ENCODE measurements around the gene HPS1. TPM values are rescaled to one million over a fixed set of nuclear protein-coding genes. Genes with fewer than 3 reads are reported as not detected.

HPS1 gene
- total and polyA plus RNA-seq, 2 of the 4 experiments (the other 2 are of a cell fraction): 14.0 to 55.2 TPM

DNA sequence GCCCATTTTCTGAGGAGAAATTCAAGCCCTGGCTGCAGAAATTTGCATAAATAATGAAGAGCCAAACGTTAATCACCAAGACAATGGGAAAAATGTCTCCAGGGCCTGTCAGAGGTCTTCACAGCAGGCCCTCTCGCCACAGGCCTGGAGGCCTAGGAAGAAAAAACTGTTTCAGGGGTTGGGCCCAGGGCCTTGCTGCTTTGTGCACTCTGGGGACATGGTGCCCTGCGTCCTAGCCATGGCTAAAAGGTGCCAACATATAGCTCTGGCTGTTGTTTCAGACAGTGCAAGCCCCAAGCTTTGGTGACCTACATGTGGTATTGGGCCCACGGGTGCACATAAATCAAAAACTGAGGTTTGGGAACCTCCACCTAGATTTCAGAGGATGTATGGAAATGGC lies 8.0 kb downstream of the HPS1 start:
- WGBS, 2 experiments (ENCODE audit: extremely low coverage in 2 of 2, insufficient read length in 1 of 2): 94% methylated on average over 4 of the region's 4 CpGs; no CpG with 5 or more reads in 1 of the 2 experiments
- no TSS peak for BruUV-seq (replicated peaks)
- Histone ChIP-seq H3K18ac (ENCODE audit: low read depth, low read length) (no peak overlapping the region), H4K5ac (ENCODE audit: low read depth, low read length) (no peak overlapping the region), H2BK5ac (ENCODE audit: low read depth, low read length, poor library complexity, severe bottlenecking) (no peak overlapping the region), H3K36me3 (ENCODE audit: control insufficient read depth, insufficient read depth, low read length) (peaks cover 42% of the 10 kb centered on the region), H3K4me3 (ENCODE audit: insufficient read depth, low read depth, low read length) (no peak overlapping the region), H2AK5ac (ENCODE audit: low read depth, low read length) (no peak overlapping the region), H4K8ac (ENCODE audit: low read depth in 2 of 2, low read length in 2 of 2) (no peak overlapping the region), H4K20me1 (ENCODE audit: insufficient read depth, low read length) (no peaks in the 10 kb centered on the region), H3K4ac (ENCODE audit: low read depth, low read length) (no peak overlapping the region), H3K9me3 (ENCODE audit: control insufficient read depth, insufficient read depth, low read length) (no peaks in the 10 kb centered on the region), H2AFZ (replicated peaks; ENCODE audit: low read length, poor library complexity) (no peak overlapping the region), H3K27ac (ENCODE audit: insufficient read depth, low read length) (no peak overlapping the region), H3K79me1 (ENCODE audit: low read depth in 1 of 2, low read length in 2 of 2) (peaks cover 3 to 11% of the 10 kb centered on the region in 2 experiments; a peak in 2 of 4 replicates), H3K9ac (ENCODE audit: low read depth, low read length) (no peak overlapping the region), H2BK120ac (ENCODE audit: low read depth, low read length) (no peak overlapping the region), H3K23ac (ENCODE audit: low read depth, low read length) (no peak overlapping the region), H2BK15ac (ENCODE audit: low read depth, low read length) (no peak overlapping the region), H2AK9ac (replicated peaks; ENCODE audit: low read depth, low read length, poor library complexity) (no peak overlapping the region), H3K14ac (replicated peaks; ENCODE audit: low read depth, low read length) (no peak overlapping the region), H3K27me3 (ENCODE audit: control insufficient read depth, insufficient read depth, low read length) (no peaks in the 10 kb centered on the region), H3K9me1 (ENCODE audit: insufficient read depth, low read length) (peaks cover 21% of the 10 kb centered on the region), H3K56ac (ENCODE audit: extremely low read depth, insufficient read depth, low read length) (no peak overlapping the region), H4K91ac (ENCODE audit: insufficient read depth, low read depth, low read length) (no peak overlapping the region), H3K4me2 (ENCODE audit: low read depth, low read length) (no peak overlapping the region), H3K4me1 (ENCODE audit: control insufficient read depth, insufficient read depth, low read length) (peaks cover 9% of the 10 kb centered on the region; the same call in 1 of the 2 replicates), H2BK20ac (ENCODE audit: low read depth, low read length) (no peak overlapping the region)
- POLR2A ChIA-PET (ENCODE audit: unreplicated experiment): interaction anchor here (0.6 kb wide), 1 partner anchor 13 kb away, joined by 3 read pairs; no protein-coding TSS in a partner anchor
- DNase-seq: no peak
- intact Hi-C loops (cut with micrococcal nuclease): no loop called here
- CTCF ChIA-PET: no interaction called here
- in situ Hi-C loops (cut with MboI; ENCODE audit: low sequenced_read_pairs): no loop called here
- no peak for ATAC-seq (ENCODE audit: low read depth)
- no peak for TF ChIP-seq MAZ (IDR thresholded peaks at IDR 0.05; ENCODE audit: borderline replicate concordance, low read depth, low read length)
- TF ChIP-seq, protein P1, sequence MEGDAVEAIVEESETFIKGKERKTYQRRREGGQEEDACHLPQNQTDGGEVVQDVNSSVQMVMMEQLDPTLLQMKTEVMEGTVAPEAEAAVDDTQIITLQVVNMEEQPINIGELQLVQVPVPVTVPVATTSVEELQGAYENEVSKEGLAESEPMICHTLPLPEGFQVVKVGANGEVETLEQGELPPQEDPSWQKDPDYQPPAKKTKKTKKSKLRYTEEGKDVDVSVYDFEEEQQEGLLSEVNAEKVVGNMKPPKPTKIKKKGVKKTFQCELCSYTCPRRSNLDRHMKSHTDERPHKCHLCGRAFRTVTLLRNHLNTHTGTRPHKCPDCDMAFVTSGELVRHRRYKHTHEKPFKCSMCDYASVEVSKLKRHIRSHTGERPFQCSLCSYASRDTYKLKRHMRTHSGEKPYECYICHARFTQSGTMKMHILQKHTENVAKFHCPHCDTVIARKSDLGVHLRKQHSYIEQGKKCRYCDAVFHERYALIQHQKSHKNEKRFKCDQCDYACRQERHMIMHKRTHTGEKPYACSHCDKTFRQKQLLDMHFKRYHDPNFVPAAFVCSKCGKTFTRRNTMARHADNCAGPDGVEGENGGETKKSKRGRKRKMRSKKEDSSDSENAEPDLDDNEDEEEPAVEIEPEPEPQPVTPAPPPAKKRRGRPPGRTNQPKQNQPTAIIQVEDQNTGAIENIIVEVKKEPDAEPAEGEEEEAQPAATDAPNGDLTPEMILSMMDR (conservative IDR thresholded peaks at IDR 0.05; ENCODE audit: low read depth, low read length): no peak
- no peak for TF ChIP-seq BHLHE40 (IDR thresholded peaks at IDR 0.05; ENCODE audit: low read depth, low read length)
- no peak for TF ChIP-seq RAD21 (IDR thresholded peaks at IDR 0.05; ENCODE audit: low read length)
- no peak for TF ChIP-seq RCOR1 (IDR thresholded peaks at IDR 0.05; ENCODE audit: insufficient replicate concordance, low read length)
- no peak for TF ChIP-seq FOS (IDR thresholded peaks at IDR 0.05; ENCODE audit: low read depth, low read length)
- TF ChIP-seq CHD1 (IDR thresholded peaks at IDR 0.05; ENCODE audit: low read depth, low read length): no peak
- no peak for TF ChIP-seq MXI1 (IDR thresholded peaks at IDR 0.05; ENCODE audit: borderline replicate concordance, low read depth, low read length)
- no peak for TF ChIP-seq POLR2A (IDR thresholded peaks at IDR 0.05; ENCODE audit: low read depth, low read length)
- TF ChIP-seq, protein P2, sequence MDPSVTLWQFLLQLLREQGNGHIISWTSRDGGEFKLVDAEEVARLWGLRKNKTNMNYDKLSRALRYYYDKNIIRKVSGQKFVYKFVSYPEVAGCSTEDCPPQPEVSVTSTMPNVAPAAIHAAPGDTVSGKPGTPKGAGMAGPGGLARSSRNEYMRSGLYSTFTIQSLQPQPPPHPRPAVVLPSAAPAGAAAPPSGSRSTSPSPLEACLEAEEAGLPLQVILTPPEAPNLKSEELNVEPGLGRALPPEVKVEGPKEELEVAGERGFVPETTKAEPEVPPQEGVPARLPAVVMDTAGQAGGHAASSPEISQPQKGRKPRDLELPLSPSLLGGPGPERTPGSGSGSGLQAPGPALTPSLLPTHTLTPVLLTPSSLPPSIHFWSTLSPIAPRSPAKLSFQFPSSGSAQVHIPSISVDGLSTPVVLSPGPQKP (IDR thresholded peaks at IDR 0.05; ENCODE audit: borderline replicate concordance, low read depth, low read length): no peak
- TF ChIP-seq RFX5 (IDR thresholded peaks at IDR 0.05; ENCODE audit: low read depth, low read length): no peak
- TF ChIP-seq SMC3 (IDR thresholded peaks at IDR 0.05; ENCODE audit: low read depth, low read length): no peak
- no peak for TF ChIP-seq NFE2L2 (IDR thresholded peaks at IDR 0.05; ENCODE audit: low read depth, low read length)
- TF ChIP-seq CEBPB (IDR thresholded peaks at IDR 0.05; ENCODE audit: low read depth, low read length): no peak
- dilution Hi-C loops (cut with HindIII; ENCODE audit: low sequenced_read_pairs, unreplicated experiment): no loop called here

Measured in IMR-90 (cell line).